K562 (cell line): ENCODE results near the gene NDUFV2. TPM values are rescaled to one million over a fixed set of nuclear protein-coding genes. Genes with fewer than 3 reads are reported as not detected.
A peak's percentile ranks its signal among the peaks of the same experiment; 100 is the strongest.

Experiments used
- C11orf30 ChIP-seq: fragments of 450-650 bp; IDR thresholded peaks from 2 replicates; pipeline ENCODE4 v1.6.1; 2016; ENCODE audit warnings: low read depth, mild to moderate bottlenecking
- CXXC5 ChIP-seq: fragments of 250-450 bp; sonication (Bioruptor Pico); IDR thresholded peaks from 2 replicates; pipeline ENCODE4 v1.8.0; 2022; ENCODE audit warnings: inconsistent platforms, mild to moderate bottlenecking, moderate library complexity
- MGA ChIP-seq: fragments of 450-650 bp; IDR thresholded peaks from 2 replicates; pipeline ENCODE4 v1.6.1; 2016; ENCODE audit warnings: mild to moderate bottlenecking, moderate library complexity
- MYC ChIP-seq, 2 experiments: fragments of 250-450 bp in 1 of 2; sonication (Bioruptor Pico) in 1 of 2; IDR thresholded peaks; 2 replicates each; pipeline versions ENCODE4 v1.5.1 to v1.6.1; 2012 to 2021; ENCODE audit warnings: low read depth in 2 of 2, borderline replicate concordance in 1 of 2, improper control_type of control experiment in 1 of 2, low read length in 1 of 2, mild to moderate bottlenecking in 1 of 2, moderate library complexity in 1 of 2
- NCOR1 ChIP-seq: fragments of 450-650 bp; IDR thresholded peaks from 2 replicates; pipeline ENCODE4 v1.6.1; 2016; ENCODE audit warnings: mild to moderate bottlenecking, moderate library complexity
- TAF7 ChIP-seq: fragments of 450-650 bp; IDR thresholded peaks from 2 replicates; pipeline ENCODE4 v1.6.1; 2016; ENCODE audit warnings: missing genetic modification characterization, missing compliant biosample characterization
- TBL1XR1 ChIP-seq, 2 experiments: IDR thresholded peaks; 2 replicates each; pipeline ENCODE4 v1.6.1; 2012; ENCODE audit warnings: improper control_type of control experiment in 2 of 2, low read length in 2 of 2, mild to moderate bottlenecking in 1 of 2
- TBP ChIP-seq: optimal IDR thresholded peaks from 2 replicates; pipeline ENCODE3; 2011; ENCODE audit warnings: low read depth, low read length, improper control_type of control experiment
- ZNF592 ChIP-seq: fragments of 450-650 bp; IDR thresholded peaks from 2 replicates; pipeline ENCODE4 v1.6.1; 2017; ENCODE audit warnings: antibody characterized with exemption, mild to moderate bottlenecking
- polyA plus RNA-seq, 8 experiments: library from polyadenylated mRNA; depleted of rRNA in 4 of 8; stranded (reverse) in 5 of 8; unstranded in 3 of 8; fragments of >200 nt; fragmentation: Nextera tagmentation in 2 of 8; fragmentation: Illumina TruSeq in 1 of 8; extraction: Ambion mirVana in 2 of 8; extraction: Trizol in 1 of 8; gene quantifications; 2 replicates each; pipeline versions ENCODE4 v1.2.1 to v1.2.3, GENCODE V29; 2011 to 2014; ENCODE audit warnings: inconsistent platforms in 1 of 8, missing spikeins in 1 of 8
- total RNA-seq, 7 experiments: library from RNA; depleted of rRNA in 6 of 7; stranded (reverse); fragments of >200 nt in 6 of 7; fragmentation: Illumina TruSeq in 2 of 7; extraction: Trizol in 2 of 7; gene quantifications; 2 replicates each; pipeline versions ENCODE4 v1.2.1 to v1.2.3, GENCODE V29; 2011 to 2021; ENCODE audit warnings: low replicate concordance in 1 of 7

The NDUFV2 gene
- total and polyA plus RNA-seq, 9 of the 15 experiments (the other 6 are each of a cell fraction or from before 2014, with no cell fraction given) = 213 to 550 (median 384) TPM

GRCh38 chr18:9102508-9103375 is at the start of gene NDUFV2 (continued):
- peak; percentile 73 for TF ChIP-seq MGA
- no peak for TF ChIP-seq TBL1XR1 (IDR thresholded peaks at IDR 0.05; ENCODE audit: low read length in 2 of 2)
- TF ChIP-seq MYC (IDR thresholded peaks at IDR 0.05; ENCODE audit: low read depth, low read length) = peak; percentile 92
- TF ChIP-seq MYC (CRISPR knock-in tag; IDR thresholded peaks at IDR 0.05; ENCODE audit: borderline replicate concordance, low read depth) = peak; percentile 72; the same call in 1 of the 2 replicates
- no peak for TF ChIP-seq NCOR1
- TF ChIP-seq C11orf30 = peak; percentile 19; the same call in 1 of the 2 replicates
- TF ChIP-seq TAF7 (tag) = peak; percentile 44; the same call in 1 of the 2 replicates
- peak; percentile 87 for TF ChIP-seq CXXC5 (CRISPR knock-in tag)
- peak; percentile 76; the same call in 1 of the 2 replicates for TF ChIP-seq ZNF592
- peak; percentile 59 for TF ChIP-seq TBP
